ENCODE data around the gene PTPRQ.

The PTPRQ gene

GRCh38 chr12:80700327-80700726 lies 256.3 kb downstream of the PTPRQ start:
- peak overlapping the region in 1 of 3 experiments; percentile 19 for H3K27ac Mint-ChIP-seq
- no peak overlapping the region for H3K4me3 Mint-ChIP-seq
- TF ChIP-seq CTCF (IDR thresholded peaks at IDR 0.05; ENCODE audit: unreplicated experiment in 3 of 3) = no peak
- no peaks in the 10 kb centered on the region for H3K27me3 Mint-ChIP-seq (ENCODE audit: low read depth)
- H3K36me3 Mint-ChIP-seq (ENCODE audit: low read depth) = no peaks in the 10 kb centered on the region
- H3K4me1 Mint-ChIP-seq = peaks cover 47% of the 10 kb centered on the region
- H3K9me3 Mint-ChIP-seq = no peaks in the 10 kb centered on the region

GRCh38 chr12:80701388-80701787 lies 257.4 kb downstream of the PTPRQ start:
- H3K4me3 Mint-ChIP-seq = no peak overlapping the region

GRCh38 chr12:80702889-80703805 lies 259.1 kb downstream of the PTPRQ start:
- Mint-ChIP-seq H3K4me1 (peaks cover 58% of the 10 kb centered on the region), H3K27ac (peak overlapping the region; percentile 70 to 80 (median 72)), H3K36me3 (ENCODE audit: low read depth) (no peaks in the 10 kb centered on the region), H3K27me3 (ENCODE audit: low read depth) (peaks cover 19% of the 10 kb centered on the region), H3K4me3 (peak overlapping the region; percentile 5 to 57 (median 20)), H3K9me3 (no peaks in the 10 kb centered on the region)
- TF ChIP-seq CTCF (IDR thresholded peaks at IDR 0.05; ENCODE audit: unreplicated experiment in 3 of 3) = no peak

More at GRCh38 chr12:80701388-80701787, 257.4 kb downstream of the PTPRQ start:
- Mint-ChIP-seq H3K36me3 (ENCODE audit: low read depth) (no peaks in the 10 kb centered on the region), H3K27ac (no peak overlapping the region), H3K4me1 (peaks cover 51% of the 10 kb centered on the region), H3K9me3 (no peaks in the 10 kb centered on the region), H3K27me3 (ENCODE audit: low read depth) (peaks cover 1% of the 10 kb centered on the region)
- no peak for TF ChIP-seq CTCF (IDR thresholded peaks at IDR 0.05; ENCODE audit: unreplicated experiment in 3 of 3)

- H3K9me3 Mint-ChIP-seq = no peaks in the 10 kb centered on the region
- no peak overlapping the region for H3K4me3 Mint-ChIP-seq
- peaks cover 31% of the 10 kb centered on the region for H3K27me3 Mint-ChIP-seq (ENCODE audit: low read depth)
- H3K27ac Mint-ChIP-seq = no peak overlapping the region
- no peaks in the 10 kb centered on the region for H3K36me3 Mint-ChIP-seq (ENCODE audit: low read depth)
- peaks cover 53% of the 10 kb centered on the region for H3K4me1 Mint-ChIP-seq
- no peak for TF ChIP-seq CTCF (IDR thresholded peaks at IDR 0.05; ENCODE audit: unreplicated experiment in 3 of 3)
These were observed 260.4 kb downstream of the PTPRQ start for GRCh38 chr12:80704420-80704819.

- no peaks in the 10 kb centered on the region for H3K36me3 Mint-ChIP-seq (ENCODE audit: low read depth)
- H3K4me1 Mint-ChIP-seq = peaks cover 38% of the 10 kb centered on the region
- TF ChIP-seq CTCF (IDR thresholded peaks at IDR 0.05; ENCODE audit: unreplicated experiment in 3 of 3) = no peak
- H3K4me3 Mint-ChIP-seq = peak within 1 kb of the TSS; percentile 85 to 98 (median 89)
- H3K27me3 Mint-ChIP-seq (ENCODE audit: low read depth) = peaks cover 55% of the 10 kb centered on the region
- peak within 1 kb of the TSS; percentile 82 to 86 (median 83) for H3K27ac Mint-ChIP-seq
- H3K9me3 Mint-ChIP-seq = no peaks in the 10 kb centered on the region
These were observed 263.2 kb downstream of the PTPRQ start, which contains the start of gene MYF6 for GRCh38 chr12:80707126-80707829. TSS of gene MYF6 (plus strand) at chr12:80707634. CDS start at chr12:80707720, 86 bp downstream.
